Measurements from ENCODE around the gene ERP44. TPM values are rescaled to one million over a fixed set of nuclear protein-coding genes. Genes with fewer than 3 reads are reported as not detected.
"Not testable (repeated sequence)": the region's sequence is repeated elsewhere in the genome, so short reads cannot be mapped to it uniquely, and the experiment has no call there.

ERP44 gene
- total RNA-seq, 1 experiment from 2014 or later, result 9.4 TPM

DNA sequence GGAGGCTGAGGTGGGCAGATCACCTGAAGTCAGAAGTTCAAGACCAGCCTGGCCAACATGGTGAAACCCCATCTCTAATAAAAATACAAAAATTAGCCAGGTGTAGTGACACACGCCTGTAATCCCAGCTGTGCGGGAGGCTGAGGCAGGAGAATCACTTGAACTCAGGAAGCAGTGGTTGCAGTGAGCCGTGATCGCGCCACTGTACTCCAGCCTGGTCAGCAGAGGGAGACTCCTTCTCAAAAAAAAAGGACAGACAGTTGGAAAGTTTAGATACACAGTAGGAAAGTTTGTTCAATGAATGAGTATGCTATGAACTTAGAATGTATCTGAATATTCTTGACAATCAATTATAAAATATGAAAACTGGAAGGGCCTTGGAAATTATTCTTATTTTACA, 38.0 kb upstream of the ERP44 start:
- DNase-seq (ENCODE audit: low read depth, low spot score); H3K27ac ChIP-seq (ENCODE audit: low read depth, low read length); H3K9ac ChIP-seq (ENCODE audit: low read length); H3K4me2 ChIP-seq (ENCODE audit: low read length); H3K9me2 ChIP-seq (ENCODE audit: insufficient read depth); H4K20me1 ChIP-seq (ENCODE audit: insufficient read depth); H3K27me3 ChIP-seq (ENCODE audit: insufficient read depth, low read length); POLR2A ChIA-PET; H3K36me3 ChIP-seq (ENCODE audit: control insufficient read depth in 1 of 2, insufficient read depth in 2 of 2, low read length in 2 of 2); RAD21 ChIA-PET (ENCODE audit: low non-redundant PET in 1 of 2, low total read pairs in 2 of 2, uncharacterized antibody in 2 of 2, unreplicated experiment in 2 of 2); H2AFZ ChIP-seq (ENCODE audit: low read depth, low read length, poor library complexity, severe bottlenecking); intact Hi-C loops (cut with micrococcal nuclease); H3K4me1 ChIP-seq (ENCODE audit: control insufficient read depth in 1 of 2, insufficient read depth in 2 of 2, low read length in 2 of 2); CTCF ChIA-PET; ATAC-seq; H3K4me3 ChIP-seq (replicated peaks in 1 of 2; ENCODE audit: low read depth in 1 of 2, low read length in 2 of 2); H3K9me3 ChIP-seq (ENCODE audit: control insufficient read depth in 1 of 2, insufficient read depth in 1 of 2, low read depth in 1 of 2, low read length in 2 of 2); H3K79me2 ChIP-seq (ENCODE audit: insufficient read depth, low read length); BruUV-seq (replicated peaks): not testable (repeated sequence)
- peak; percentile 23; the same call in 1 of the 2 replicates for TF ChIP-seq RAD21 (IDR thresholded peaks at IDR 0.05; ENCODE audit: low read depth)
- TF ChIP-seq, protein P1, sequence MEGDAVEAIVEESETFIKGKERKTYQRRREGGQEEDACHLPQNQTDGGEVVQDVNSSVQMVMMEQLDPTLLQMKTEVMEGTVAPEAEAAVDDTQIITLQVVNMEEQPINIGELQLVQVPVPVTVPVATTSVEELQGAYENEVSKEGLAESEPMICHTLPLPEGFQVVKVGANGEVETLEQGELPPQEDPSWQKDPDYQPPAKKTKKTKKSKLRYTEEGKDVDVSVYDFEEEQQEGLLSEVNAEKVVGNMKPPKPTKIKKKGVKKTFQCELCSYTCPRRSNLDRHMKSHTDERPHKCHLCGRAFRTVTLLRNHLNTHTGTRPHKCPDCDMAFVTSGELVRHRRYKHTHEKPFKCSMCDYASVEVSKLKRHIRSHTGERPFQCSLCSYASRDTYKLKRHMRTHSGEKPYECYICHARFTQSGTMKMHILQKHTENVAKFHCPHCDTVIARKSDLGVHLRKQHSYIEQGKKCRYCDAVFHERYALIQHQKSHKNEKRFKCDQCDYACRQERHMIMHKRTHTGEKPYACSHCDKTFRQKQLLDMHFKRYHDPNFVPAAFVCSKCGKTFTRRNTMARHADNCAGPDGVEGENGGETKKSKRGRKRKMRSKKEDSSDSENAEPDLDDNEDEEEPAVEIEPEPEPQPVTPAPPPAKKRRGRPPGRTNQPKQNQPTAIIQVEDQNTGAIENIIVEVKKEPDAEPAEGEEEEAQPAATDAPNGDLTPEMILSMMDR (IDR thresholded peaks at IDR 0.05 in 2 of 3, conservative IDR thresholded peaks at IDR 0.05 in 1 of 3; ENCODE audit: borderline replicate concordance in 1 of 3, insufficient read depth in 1 of 3, low read depth in 2 of 3, low read length in 2 of 3), result peak in 2 of 3 experiments; percentile 17 to 24; a peak in 2 of 6 replicates

DNA sequence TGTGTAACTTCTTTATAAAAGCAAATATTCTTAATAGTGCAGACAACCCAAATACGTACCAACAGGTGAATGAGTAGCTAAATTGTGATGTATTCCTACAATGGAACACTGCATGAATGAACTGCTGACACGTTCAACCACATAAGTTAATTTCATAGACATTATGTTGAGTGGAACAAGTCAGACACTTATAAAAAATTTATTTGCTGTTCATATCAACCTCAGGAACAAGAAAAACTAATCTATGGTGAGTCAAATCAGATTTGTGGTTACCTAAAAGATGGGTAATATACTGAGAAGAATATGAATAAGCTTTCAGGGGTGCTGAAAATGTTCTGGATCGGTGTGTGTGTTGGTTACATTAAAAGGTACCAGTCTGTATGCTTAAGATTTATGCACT, 35.9 kb upstream of the ERP44 start:
- Histone ChIP-seq H3K4me2 (ENCODE audit: low read length) (no peak overlapping the region), H3K27ac (ENCODE audit: low read depth, low read length) (no peak overlapping the region), H4K20me1 (ENCODE audit: insufficient read depth) (no peaks in the 10 kb centered on the region), H3K36me3 (ENCODE audit: control insufficient read depth in 1 of 2, insufficient read depth in 2 of 2, low read length in 2 of 2) (no peaks in the 10 kb centered on the region), H3K4me1 (ENCODE audit: control insufficient read depth in 1 of 2, insufficient read depth in 2 of 2, low read length in 2 of 2) (no peaks in the 10 kb centered on the region), H3K9me3 (ENCODE audit: control insufficient read depth in 1 of 2, insufficient read depth in 1 of 2, low read depth in 1 of 2, low read length in 2 of 2) (no peaks in the 10 kb centered on the region), H3K79me2 (ENCODE audit: insufficient read depth, low read length) (no peaks in the 10 kb centered on the region), H3K27me3 (ENCODE audit: insufficient read depth, low read length) (no peaks in the 10 kb centered on the region), H2AFZ (ENCODE audit: low read depth, low read length, poor library complexity, severe bottlenecking) (no peak overlapping the region), H3K9me2 (ENCODE audit: insufficient read depth) (no peaks in the 10 kb centered on the region), H3K9ac (ENCODE audit: low read length) (no peak overlapping the region), H3K4me3 (replicated peaks in 1 of 2; ENCODE audit: low read depth in 1 of 2, low read length in 2 of 2) (no peak overlapping the region)
- TF ChIP-seq SIN3A (IDR thresholded peaks at IDR 0.05; ENCODE audit: low read depth), result no peak
- no peak for TF ChIP-seq TCF7L2 (IDR thresholded peaks at IDR 0.05; ENCODE audit: borderline replicate concordance, extremely low read depth, insufficient read depth, insufficient read length)
- no peak for TF ChIP-seq SRF (IDR thresholded peaks at IDR 0.05; ENCODE audit: low read depth)
- TF ChIP-seq, protein P2, sequence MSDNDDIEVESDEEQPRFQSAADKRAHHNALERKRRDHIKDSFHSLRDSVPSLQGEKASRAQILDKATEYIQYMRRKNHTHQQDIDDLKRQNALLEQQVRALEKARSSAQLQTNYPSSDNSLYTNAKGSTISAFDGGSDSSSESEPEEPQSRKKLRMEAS (IDR thresholded peaks at IDR 0.05), result no peak
- TF ChIP-seq FOSL1 (IDR thresholded peaks at IDR 0.05; ENCODE audit: low read depth), result no peak
- no peak for TF ChIP-seq ZNF274 (IDR thresholded peaks at IDR 0.05; ENCODE audit: low read depth, low read length)
- DNase-seq (ENCODE audit: low read depth, low spot score), result no peak
- ChIA-PET RAD21 (ENCODE audit: low non-redundant PET in 1 of 2, low total read pairs in 2 of 2, uncharacterized antibody in 2 of 2, unreplicated experiment in 2 of 2) (no interaction called here), CTCF (no interaction called here), POLR2A (no interaction called here)
- no peak for ATAC-seq
- no TSS peak for BruUV-seq (replicated peaks)
- intact Hi-C loops (cut with micrococcal nuclease), result no loop called here

Measured in HCT116 (cell line).